AG09319 (cell line): ENCODE results near the gene DDX10.
A peak's percentile ranks its signal among the peaks of the same experiment; 100 is the strongest.

ENCODE experiments used
- DNase-seq: peaks from one replicate; pipeline ENCODE4 v3.0.0-alpha.2; 2010; ENCODE audit warnings: low read depth; ENCODE audit errors: extremely low read depth
- TF ChIP-seq, protein P1 (sequence below): IDR thresholded peaks from 2 replicates; pipeline ENCODE4 v1.5.1; 2011; ENCODE audit warnings: low read depth, mild to moderate bottlenecking, inconsistent platforms, low read length, moderate library complexity

DDX10 gene

GRCh38 chr11:108654994-108655631 is 9.8 kb upstream of the DDX10 start:
- TF ChIP-seq, protein P1, sequence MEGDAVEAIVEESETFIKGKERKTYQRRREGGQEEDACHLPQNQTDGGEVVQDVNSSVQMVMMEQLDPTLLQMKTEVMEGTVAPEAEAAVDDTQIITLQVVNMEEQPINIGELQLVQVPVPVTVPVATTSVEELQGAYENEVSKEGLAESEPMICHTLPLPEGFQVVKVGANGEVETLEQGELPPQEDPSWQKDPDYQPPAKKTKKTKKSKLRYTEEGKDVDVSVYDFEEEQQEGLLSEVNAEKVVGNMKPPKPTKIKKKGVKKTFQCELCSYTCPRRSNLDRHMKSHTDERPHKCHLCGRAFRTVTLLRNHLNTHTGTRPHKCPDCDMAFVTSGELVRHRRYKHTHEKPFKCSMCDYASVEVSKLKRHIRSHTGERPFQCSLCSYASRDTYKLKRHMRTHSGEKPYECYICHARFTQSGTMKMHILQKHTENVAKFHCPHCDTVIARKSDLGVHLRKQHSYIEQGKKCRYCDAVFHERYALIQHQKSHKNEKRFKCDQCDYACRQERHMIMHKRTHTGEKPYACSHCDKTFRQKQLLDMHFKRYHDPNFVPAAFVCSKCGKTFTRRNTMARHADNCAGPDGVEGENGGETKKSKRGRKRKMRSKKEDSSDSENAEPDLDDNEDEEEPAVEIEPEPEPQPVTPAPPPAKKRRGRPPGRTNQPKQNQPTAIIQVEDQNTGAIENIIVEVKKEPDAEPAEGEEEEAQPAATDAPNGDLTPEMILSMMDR = peak; percentile 57
- no peak for DNase-seq

DNA sequence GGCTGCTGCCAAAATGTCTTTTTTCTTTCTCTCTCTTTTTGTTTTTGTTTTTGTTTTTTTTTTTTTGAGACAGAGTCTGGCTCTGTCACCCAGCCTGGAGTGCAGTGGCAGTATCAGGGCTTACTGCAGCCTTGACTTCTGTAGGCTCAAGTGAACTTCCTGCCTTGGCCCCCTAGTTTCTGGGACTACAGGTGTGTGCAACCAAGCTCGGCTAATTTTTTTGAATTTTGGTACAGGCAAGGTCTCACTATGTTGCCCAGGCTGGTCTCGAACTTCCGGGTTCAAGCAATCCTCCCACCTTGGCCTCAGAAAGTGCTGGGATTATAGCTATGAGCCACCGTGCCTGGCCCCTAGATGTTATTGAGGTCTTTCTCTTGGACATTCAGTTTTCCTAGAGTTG is 2.2 kb upstream of the DDX10 start:
- DNase-seq = no peak
- TF ChIP-seq, protein P1 = no peak

GRCh38 chr11:108663154-108663877 is 1.6 kb upstream of the DDX10 start:
- DNase-seq = no peak
- TF ChIP-seq, protein P1 = no peak

DNA sequence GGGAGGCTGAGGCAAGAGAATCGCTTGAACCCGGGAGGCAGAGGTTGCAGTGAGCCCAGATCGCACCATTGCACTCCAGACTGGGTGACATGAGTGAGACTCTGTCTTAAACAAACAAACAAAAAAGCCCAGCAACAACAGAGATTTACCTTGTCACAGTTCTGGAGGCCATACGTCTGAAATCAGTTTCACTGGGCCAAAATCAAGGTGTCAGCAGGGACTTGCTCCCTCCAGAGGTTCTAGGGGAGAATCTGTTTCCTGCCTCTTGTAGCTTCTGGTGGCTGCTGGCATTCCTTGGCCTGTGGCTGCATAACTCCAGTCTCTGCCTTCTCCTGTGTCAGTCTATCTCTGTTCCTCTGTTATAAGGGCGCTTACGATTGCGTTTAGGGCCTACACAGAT is 1.5 kb downstream of the DDX10 start:
- no peak for DNase-seq
- TF ChIP-seq, protein P1 = no peak

GRCh38 chr11:108669286-108669685 is 4.4 kb downstream of the DDX10 start:
- TF ChIP-seq, protein P1 = no peak

GRCh38 chr11:108669711-108670110 is 4.8 kb downstream of the DDX10 start:
- DNase-seq = no peak
- TF ChIP-seq, protein P1 = no peak

More at GRCh38 chr11:108669286-108669685, 4.4 kb downstream of the DDX10 start:
- no peak for DNase-seq

GRCh38 chr11:108670451-108670850 is 5.6 kb downstream of the DDX10 start:
- TF ChIP-seq, protein P1 = no peak
- no peak for DNase-seq
